Measurements from ENCODE around the gene CPN2.

CPN2 gene

DNA sequence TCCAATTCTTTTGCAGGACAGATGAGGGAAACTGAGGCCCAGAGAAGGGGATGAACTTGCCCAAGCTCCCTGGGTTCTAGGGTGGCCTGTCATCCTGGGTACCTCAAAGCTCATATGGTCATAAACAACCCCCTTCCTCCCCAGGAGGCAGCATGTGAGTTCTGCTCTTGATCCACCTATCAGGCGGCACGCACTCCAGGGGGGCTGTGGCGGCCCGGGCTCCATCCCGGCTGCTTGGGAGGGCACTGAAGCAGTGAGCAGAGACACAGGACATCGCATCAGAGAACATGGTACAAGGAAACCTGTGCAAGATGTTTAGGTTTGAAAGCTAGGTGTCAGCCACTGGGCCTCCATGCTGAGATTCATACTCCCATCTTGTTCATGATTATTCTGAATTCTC lies 34.2 kb downstream of the CPN2 start:
- Histone ChIP-seq H3K79me2 (ENCODE audit: low read length) (no peaks in the 10 kb centered on the region), H4K20me1 (ENCODE audit: insufficient read depth, low read length) (no peaks in the 10 kb centered on the region), H3K27me3 (ENCODE audit: low read depth, low read length) (peaks cover 79% of the 10 kb centered on the region), H3K4me2 (ENCODE audit: low read length) (no peak overlapping the region), H3K27ac (ENCODE audit: low read length) (no peak overlapping the region), H3K9me3 (ENCODE audit: insufficient read depth, low read length) (no peaks in the 10 kb centered on the region), H2AFZ (ENCODE audit: low read depth, low read length) (no peak overlapping the region), H3K4me1 (ENCODE audit: low read length) (peaks cover 6% of the 10 kb centered on the region; the same call in 1 of the 2 replicates), H3K4me3 (ENCODE audit: low read length) (no peak overlapping the region), H3K36me3 (replicated peaks; ENCODE audit: low read depth, low read length) (no peaks in the 10 kb centered on the region), H3K9ac (ENCODE audit: low read length) (no peak overlapping the region)
- no peak for TF ChIP-seq EZH2phosphoT487 (IDR thresholded peaks at IDR 0.05; ENCODE audit: low read depth)
- TF ChIP-seq, protein P1, sequence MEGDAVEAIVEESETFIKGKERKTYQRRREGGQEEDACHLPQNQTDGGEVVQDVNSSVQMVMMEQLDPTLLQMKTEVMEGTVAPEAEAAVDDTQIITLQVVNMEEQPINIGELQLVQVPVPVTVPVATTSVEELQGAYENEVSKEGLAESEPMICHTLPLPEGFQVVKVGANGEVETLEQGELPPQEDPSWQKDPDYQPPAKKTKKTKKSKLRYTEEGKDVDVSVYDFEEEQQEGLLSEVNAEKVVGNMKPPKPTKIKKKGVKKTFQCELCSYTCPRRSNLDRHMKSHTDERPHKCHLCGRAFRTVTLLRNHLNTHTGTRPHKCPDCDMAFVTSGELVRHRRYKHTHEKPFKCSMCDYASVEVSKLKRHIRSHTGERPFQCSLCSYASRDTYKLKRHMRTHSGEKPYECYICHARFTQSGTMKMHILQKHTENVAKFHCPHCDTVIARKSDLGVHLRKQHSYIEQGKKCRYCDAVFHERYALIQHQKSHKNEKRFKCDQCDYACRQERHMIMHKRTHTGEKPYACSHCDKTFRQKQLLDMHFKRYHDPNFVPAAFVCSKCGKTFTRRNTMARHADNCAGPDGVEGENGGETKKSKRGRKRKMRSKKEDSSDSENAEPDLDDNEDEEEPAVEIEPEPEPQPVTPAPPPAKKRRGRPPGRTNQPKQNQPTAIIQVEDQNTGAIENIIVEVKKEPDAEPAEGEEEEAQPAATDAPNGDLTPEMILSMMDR (IDR thresholded peaks at IDR 0.05; ENCODE audit: low read depth, low read length): no peak

DNA sequence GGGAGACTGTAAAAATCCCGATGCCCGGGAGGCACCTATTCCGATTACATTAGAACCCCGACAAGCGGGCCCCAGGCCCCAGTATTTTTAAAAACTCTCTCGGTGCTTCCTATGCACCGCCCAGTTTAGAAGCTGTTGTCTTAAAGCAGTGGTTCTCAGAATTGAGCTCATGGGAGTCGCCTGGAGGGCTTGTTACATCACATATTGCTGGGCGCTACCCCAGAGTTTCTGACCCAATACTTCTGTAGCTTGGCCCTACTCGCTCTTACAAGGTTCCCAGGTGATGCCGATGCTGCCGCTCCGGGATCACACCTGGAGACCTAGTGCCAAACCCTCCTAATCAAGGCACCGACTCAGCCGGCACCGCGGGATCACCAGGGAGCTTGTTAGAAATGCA lies 35.2 kb downstream of the CPN2 start:
- H3K4me2 ChIP-seq (ENCODE audit: low read length): peak overlapping the region; percentile 98

DNA sequence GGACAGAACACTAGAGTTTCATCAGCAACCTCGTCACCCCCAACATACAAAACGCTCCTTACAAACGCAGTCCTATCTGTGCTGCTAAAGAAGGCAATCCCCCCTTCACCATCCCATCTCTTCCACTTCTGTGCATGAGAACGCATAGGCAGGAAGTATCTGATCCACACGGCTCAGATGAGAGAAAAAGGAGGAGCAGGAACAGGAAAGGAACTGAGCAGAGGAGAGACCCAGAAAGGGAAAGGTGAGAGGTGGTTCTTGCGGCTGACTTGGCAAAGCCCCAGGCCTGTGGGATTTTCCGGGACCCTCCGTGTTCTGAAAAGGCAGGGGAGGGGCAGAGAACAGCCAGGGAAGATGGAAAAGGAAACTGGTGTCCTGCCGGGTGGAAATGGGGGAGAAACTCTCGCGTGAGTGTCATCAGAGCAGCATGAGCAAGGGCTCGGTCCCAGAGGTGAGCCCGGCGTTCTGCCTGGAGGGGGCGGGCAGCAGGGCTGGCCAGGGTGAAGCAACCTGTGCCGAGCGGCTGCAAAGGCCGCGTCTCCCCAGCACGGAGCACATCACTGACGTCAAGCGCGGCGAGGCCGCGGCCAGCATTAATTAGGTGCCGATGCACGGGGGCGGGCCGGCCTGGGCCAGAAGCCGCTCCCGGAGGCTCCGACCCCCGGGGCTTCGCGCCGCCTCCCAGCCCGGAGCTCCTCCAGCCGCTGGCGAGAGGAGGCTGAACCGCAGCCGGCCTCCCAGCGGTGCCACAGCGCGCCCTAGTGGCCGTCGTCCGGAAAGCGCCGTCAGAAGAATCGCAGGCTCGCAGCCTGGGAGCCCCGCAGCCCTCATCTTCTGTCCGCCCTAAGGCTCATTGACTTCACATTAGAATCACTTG lies 35.8 kb downstream of the CPN2 start:
- Histone ChIP-seq H3K27me3 (ENCODE audit: low read depth, low read length) (peaks cover 90% of the 10 kb centered on the region), H3K27ac (ENCODE audit: low read length) (no peak overlapping the region), H3K9me3 (ENCODE audit: insufficient read depth, low read length) (no peaks in the 10 kb centered on the region), H3K4me1 (ENCODE audit: low read length) (peaks cover 6% of the 10 kb centered on the region; the same call in 1 of the 2 replicates), H3K79me2 (ENCODE audit: low read length) (no peaks in the 10 kb centered on the region), H3K4me3 (ENCODE audit: low read length) (peak overlapping the region; percentile 79), H4K20me1 (ENCODE audit: insufficient read depth, low read length) (no peaks in the 10 kb centered on the region), H3K36me3 (replicated peaks; ENCODE audit: low read depth, low read length) (no peaks in the 10 kb centered on the region), H3K4me2 (ENCODE audit: low read length) (peak overlapping the region; percentile 98), H2AFZ (ENCODE audit: low read depth, low read length) (peak overlapping the region; percentile 99), H3K9ac (ENCODE audit: low read length) (peak overlapping the region; percentile 54)
- no peak for TF ChIP-seq EZH2phosphoT487 (IDR thresholded peaks at IDR 0.05; ENCODE audit: low read depth)
- TF ChIP-seq, protein P1 (IDR thresholded peaks at IDR 0.05; ENCODE audit: low read depth, low read length): peak; percentile 87

More for the DNA sequence above, 35.2 kb downstream of the CPN2 start:
- TF ChIP-seq EZH2phosphoT487 (IDR thresholded peaks at IDR 0.05; ENCODE audit: low read depth): no peak
- TF ChIP-seq, protein P1 (IDR thresholded peaks at IDR 0.05; ENCODE audit: low read depth, low read length): no peak
- Histone ChIP-seq H3K4me3 (ENCODE audit: low read length) (peak overlapping the region; percentile 79), H3K36me3 (replicated peaks; ENCODE audit: low read depth, low read length) (no peaks in the 10 kb centered on the region), H3K9me3 (ENCODE audit: insufficient read depth, low read length) (no peaks in the 10 kb centered on the region), H3K9ac (ENCODE audit: low read length) (no peak overlapping the region), H2AFZ (ENCODE audit: low read depth, low read length) (no peak overlapping the region), H4K20me1 (ENCODE audit: insufficient read depth, low read length) (no peaks in the 10 kb centered on the region), H3K27me3 (ENCODE audit: low read depth, low read length) (peaks cover 87% of the 10 kb centered on the region), H3K27ac (ENCODE audit: low read length) (no peak overlapping the region), H3K79me2 (ENCODE audit: low read length) (no peaks in the 10 kb centered on the region), H3K4me1 (ENCODE audit: low read length) (peaks cover 6% of the 10 kb centered on the region; the same call in 1 of the 2 replicates)

DNA sequence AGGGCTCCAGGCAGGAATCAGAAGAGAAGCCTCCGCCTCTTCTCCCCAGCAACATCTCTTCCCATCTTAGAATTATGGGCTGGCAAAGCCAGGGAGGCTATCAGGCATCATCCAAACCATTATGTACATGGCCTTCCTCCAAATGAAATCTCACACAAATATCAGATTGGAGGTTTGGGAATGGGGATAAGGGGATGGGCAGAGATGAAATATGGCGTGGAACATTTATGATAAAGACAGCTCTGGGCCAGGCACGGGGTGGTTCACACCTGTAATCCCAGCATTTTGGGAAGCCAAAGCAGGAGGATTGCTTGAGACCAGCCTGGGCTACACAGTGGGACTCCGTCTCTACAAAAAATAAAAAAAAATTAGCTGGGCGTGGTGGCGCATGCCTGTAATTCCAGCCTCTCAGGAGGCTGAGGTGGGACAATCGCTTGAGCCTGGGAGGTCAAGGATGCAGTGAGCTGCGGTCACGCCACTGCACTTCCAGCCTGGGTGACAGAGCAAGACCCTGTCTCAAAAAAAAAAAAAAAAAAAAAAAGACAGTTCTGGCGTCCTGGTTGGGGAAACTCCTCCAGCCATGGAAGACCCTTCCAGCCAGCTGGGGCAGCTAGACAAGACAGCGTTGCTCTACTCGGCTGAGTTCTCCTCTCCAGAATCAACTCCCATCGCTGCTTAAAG lies 36.6 kb downstream of the CPN2 start:
- Histone ChIP-seq H2AFZ (ENCODE audit: low read depth, low read length) (peak overlapping the region; percentile 99; the same call in 1 of the 2 replicates), H3K9me3 (ENCODE audit: insufficient read depth, low read length) (no peaks in the 10 kb centered on the region), H3K27me3 (ENCODE audit: low read depth, low read length) (peaks cover 90% of the 10 kb centered on the region), H3K36me3 (replicated peaks; ENCODE audit: low read depth, low read length) (no peaks in the 10 kb centered on the region), H3K79me2 (ENCODE audit: low read length) (no peaks in the 10 kb centered on the region), H3K4me1 (ENCODE audit: low read length) (peaks cover 13% of the 10 kb centered on the region), H3K27ac (ENCODE audit: low read length) (no peak overlapping the region), H3K4me3 (ENCODE audit: low read length) (peak overlapping the region; percentile 79), H3K9ac (ENCODE audit: low read length) (peak overlapping the region; percentile 54), H4K20me1 (ENCODE audit: insufficient read depth, low read length) (no peaks in the 10 kb centered on the region), H3K4me2 (ENCODE audit: low read length) (peak overlapping the region; percentile 98)
- TF ChIP-seq EZH2phosphoT487 (IDR thresholded peaks at IDR 0.05; ENCODE audit: low read depth): no peak
- TF ChIP-seq, protein P1 (IDR thresholded peaks at IDR 0.05; ENCODE audit: low read depth, low read length): no peak
